GM12891 (cell line): Measurements from ENCODE around the gene SLC26A11.

Experiments used
- POLR2AphosphoS5 ChIP-seq: IDR thresholded peaks from 2 replicates; pipeline ENCODE4 v1.6.1; 2011; ENCODE audit warnings: low read depth, low read length, control low read depth
- TAF1 ChIP-seq: IDR thresholded peaks from 2 replicates; pipeline ENCODE4 v1.6.1; 2011; ENCODE audit warnings: low read depth, low read length, control low read depth

- TF ChIP-seq POLR2AphosphoS5 (no peak), TAF1 (no peak)
These were observed 69.4 kb downstream of the SLC26A11 start for GRCh38 chr17:80289616-80290015.
